ENCODE results near the gene AFF2. TPM values are rescaled to one million over a fixed set of nuclear protein-coding genes. Genes with fewer than 3 reads are reported as not detected.

Gene AFF2
- total RNA-seq, 1 donor from 2014 or later = 36.0 TPM

GRCh38 chrX:148917441-148917840 is 417.0 kb downstream of the AFF2 start:
- no peak for DNase-seq (ENCODE audit: low spot score)

- DNase-seq (ENCODE audit: low spot score) = no peak
These were observed 423.2 kb downstream of the AFF2 start for GRCh38 chrX:148923631-148924030.

GRCh38 chrX:148926371-148926770 is 426.0 kb downstream of the AFF2 start:
- DNase-seq (ENCODE audit: low spot score) = no peak

- DNase-seq (ENCODE audit: low spot score) = no peak
These were observed 428.4 kb downstream of the AFF2 start for GRCh38 chrX:148928811-148929210.

GRCh38 chrX:148929686-148930085 is 429.3 kb downstream of the AFF2 start:
- DNase-seq (ENCODE audit: low spot score) = no peak

- no peak for DNase-seq (ENCODE audit: low spot score)
These were observed 429.9 kb downstream of the AFF2 start for GRCh38 chrX:148930206-148930729.

- DNase-seq (ENCODE audit: low spot score) = no peak
These were observed 433.5 kb downstream of the AFF2 start for GRCh38 chrX:148933881-148934280.

- no peak for DNase-seq (ENCODE audit: low spot score)
These were observed 437.9 kb downstream of the AFF2 start for GRCh38 chrX:148938348-148938747.

- no peak for DNase-seq (ENCODE audit: low spot score)
These were observed 440.1 kb downstream of the AFF2 start for GRCh38 chrX:148940411-148940996.

- no peak for DNase-seq (ENCODE audit: low spot score)
These were observed 442.3 kb downstream of the AFF2 start for GRCh38 chrX:148942754-148943153.

- no peak for DNase-seq (ENCODE audit: low spot score)
These were observed 447.1 kb downstream of the AFF2 start for GRCh38 chrX:148947399-148947975.

- DNase-seq (ENCODE audit: low spot score) = no peak
These were observed 455.9 kb downstream of the AFF2 start for GRCh38 chrX:148956352-148956751.

- DNase-seq (ENCODE audit: low spot score) = peak; percentile 59
These were observed 458.5 kb downstream of the AFF2 start for GRCh38 chrX:148958901-148959300.

GRCh38 chrX:148960060-148960459 is 459.6 kb downstream of the AFF2 start:
- DNase-seq (ENCODE audit: low spot score) = peak; percentile 43

- no peak for DNase-seq (ENCODE audit: low spot score)
These were observed 461.6 kb downstream of the AFF2 start for GRCh38 chrX:148961985-148962384.

GRCh38 chrX:148976571-148977400 is 476.4 kb downstream of the AFF2 start:
- DNase-seq (ENCODE audit: low spot score) = no peak

GRCh38 chrX:148979786-148980185 is 479.4 kb downstream of the AFF2 start:
- DNase-seq (ENCODE audit: low spot score) = no peak

GRCh38 chrX:148984238-148984637 is 483.8 kb downstream of the AFF2 start:
- no peak for DNase-seq (ENCODE audit: low spot score)

GRCh38 chrX:148991502-148991901 is 491.1 kb downstream of the AFF2 start:
- no peak for DNase-seq (ENCODE audit: low spot score)

- no peak for DNase-seq (ENCODE audit: low spot score)
These were observed 495.2 kb downstream of the AFF2 start for GRCh38 chrX:148995661-148996060.

- DNase-seq (ENCODE audit: low spot score) = no peak
These were observed 501.9 kb downstream of the AFF2 start for GRCh38 chrX:149002320-149002719.

GRCh38 chrX:149003863-149004660 is 503.6 kb downstream of the AFF2 start:
- no peak for DNase-seq (ENCODE audit: low spot score)
